Fibroblast of upper back skin (primary cell): ENCODE measurements around the gene GRAP2.
"Not testable (repeated sequence)": the region's sequence is repeated elsewhere in the genome, so short reads cannot be mapped to it uniquely, and the experiment has no call there.

Experiments
- DNase-seq: peaks from one replicate; pipeline ENCODE4 v3.0.0-alpha.2; 2013

The GRAP2 gene

DNA sequence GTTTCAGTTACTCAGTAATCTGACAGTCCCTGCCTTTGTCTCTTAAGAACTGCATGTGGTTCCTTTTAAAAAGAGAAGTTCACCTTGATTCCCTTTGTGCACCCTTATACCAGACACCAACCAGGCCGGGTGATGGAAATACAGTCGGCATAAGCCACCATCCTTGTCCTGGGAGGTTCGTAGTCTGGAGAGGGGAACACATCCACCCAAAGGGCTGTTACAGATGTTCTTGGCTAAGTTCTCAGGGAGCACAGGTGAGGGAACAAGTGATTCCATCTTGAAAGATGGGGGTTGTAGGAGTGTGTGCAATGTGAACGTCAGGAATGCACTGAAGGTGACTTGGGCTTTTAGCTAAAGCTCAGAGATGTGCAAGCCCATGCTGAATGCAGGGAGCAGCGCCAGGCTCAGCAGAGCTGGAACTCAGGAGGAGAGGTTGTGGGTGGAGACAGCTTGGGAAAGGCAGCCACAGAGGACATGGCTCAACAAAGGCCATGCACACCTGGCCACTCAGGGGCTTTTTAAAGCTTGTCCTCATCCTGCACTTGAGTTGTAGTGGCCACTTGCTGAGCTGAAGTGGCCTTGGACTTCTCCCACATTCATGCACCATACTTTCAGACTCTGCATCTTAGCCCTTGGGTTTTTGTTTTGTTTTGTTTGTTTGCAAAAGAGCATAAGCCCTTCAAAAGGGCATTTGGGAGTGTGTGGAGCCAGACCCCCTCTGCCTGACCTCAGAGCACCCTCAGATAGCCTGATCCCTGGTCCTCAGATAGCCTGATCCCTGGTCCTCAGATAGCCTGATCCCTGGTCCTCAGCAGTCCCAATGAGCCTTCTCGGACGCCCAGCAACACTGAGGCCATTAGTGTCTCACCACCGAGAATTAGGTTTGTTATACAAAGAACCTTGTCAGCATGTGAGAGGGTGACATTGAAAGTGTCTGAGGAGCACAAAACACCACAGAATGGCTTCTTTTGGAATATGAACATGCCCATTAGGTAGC is 46.6 kb downstream of the GRAP2 start:
- no peak for DNase-seq

DNA sequence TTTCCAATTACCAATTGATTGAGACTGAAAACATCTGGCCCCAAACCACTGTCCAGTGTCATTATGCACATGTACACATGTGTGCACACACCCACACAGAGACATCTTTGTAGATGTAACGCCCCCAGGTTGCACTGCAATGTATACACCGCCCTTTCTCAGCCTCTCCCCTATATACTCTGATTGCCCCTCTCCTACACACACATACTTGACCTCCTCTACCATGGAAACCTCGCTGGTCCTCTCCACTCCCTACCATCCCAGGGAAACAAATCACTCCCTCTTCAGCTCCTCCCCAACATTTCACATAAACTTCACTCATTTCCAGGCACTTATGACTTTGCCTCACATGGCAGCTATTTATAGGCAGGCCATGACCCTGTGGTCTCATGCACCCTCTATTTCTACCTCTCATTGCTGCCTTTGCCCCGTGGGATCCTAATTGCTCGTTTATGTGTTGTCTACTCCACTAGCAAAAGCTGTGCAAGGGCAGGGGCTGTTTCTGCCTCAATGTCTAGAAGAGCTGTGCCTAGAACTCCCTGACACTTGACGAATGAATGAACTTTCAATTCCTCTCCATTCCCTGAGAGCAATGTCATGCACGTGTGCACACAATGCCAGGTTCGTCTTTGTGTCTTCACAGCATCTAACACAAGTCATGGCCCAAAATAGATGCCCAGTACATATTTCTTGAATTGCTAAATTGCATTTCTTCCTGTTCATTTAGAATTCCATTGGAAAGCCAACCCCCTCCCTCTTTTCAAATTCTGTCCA is 49.3 kb downstream of the GRAP2 start:
- DNase-seq: no peak

- DNase-seq: not testable (repeated sequence)
Observed at GRCh38 chr22:39951603-39952293, 50.9 kb downstream of the GRAP2 start.

- DNase-seq: no peak
Observed at GRCh38 chr22:39952347-39952746, 51.5 kb downstream of the GRAP2 start.

- no peak for DNase-seq
Observed at GRCh38 chr22:39953101-39953500, 52.2 kb downstream of the GRAP2 start.

DNA sequence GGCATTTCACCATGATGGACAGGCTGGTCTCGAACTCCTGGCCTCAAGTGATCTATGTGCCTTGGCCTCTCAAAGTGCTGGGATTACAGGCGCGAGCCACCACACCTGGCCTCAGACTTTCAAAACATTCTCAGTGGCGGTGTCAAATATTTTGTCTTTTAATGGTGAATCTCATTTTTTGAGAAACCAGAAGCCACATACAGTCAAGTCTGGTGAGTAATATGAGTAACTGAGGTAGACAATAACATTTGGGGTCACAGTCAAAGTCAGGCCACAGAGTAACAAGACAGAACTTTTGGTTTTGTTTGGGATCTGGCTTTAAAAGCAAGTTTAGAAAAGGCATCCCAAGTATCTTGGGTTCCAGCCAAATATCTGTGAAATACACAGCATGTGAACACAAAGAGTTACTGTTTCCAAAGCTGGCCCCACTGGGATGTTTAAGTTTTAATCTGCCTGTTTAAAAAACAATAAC is 53.7 kb downstream of the GRAP2 start:
- peak; percentile 98 for DNase-seq

DNA sequence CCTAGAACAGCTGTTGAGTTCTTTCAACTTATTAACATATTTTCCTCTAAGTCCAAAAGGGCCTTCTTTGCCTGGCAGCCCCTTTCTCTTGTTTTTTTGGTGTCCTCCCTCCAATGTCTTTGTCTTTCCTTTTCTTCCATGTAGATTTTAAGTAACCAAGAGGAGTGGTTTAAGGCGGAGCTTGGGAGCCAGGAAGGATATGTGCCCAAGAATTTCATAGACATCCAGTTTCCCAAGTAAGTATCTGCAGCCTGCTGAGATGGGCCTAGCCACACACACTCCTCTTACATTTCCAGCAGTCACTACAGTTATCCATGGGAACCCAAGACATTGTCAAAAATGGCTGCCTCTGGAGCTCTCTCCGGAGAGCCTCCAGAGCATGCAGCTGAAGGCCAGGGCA is 54.8 kb downstream of the GRAP2 start:
- peak; percentile 25 for DNase-seq

DNA sequence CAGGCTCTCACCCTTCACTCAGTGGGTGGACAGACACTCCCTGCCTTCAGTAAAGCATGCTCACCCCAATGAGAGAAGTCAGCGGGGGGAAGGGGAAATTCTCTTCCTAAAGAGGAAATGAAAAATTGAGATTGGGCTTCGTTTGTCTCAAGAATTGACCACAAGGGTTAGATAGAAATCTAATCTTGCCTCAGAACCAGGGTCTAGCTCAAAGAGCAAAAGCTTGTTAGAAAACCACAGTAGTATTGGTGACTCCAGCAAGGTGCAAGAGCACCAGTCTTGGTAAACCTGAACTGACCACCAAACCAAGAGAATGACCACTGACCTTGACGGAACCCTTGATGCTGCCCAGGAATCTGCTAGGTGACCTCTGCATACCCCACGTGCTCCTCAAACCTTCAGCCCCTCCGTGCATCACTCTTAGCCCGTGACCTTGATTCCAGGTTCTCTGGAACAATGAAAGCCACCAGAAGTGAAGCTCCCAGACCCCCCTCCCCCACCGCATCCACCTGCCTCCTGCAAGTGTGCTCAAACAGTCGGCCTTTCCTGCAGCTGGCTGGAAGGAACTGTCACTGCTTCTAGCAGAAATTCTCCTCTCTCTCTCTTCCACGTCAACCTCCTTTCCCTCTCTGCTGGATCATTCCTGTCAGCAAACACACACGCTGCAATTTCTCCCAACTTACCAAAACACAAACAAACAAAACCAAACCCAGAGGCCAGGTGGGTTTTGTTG is 56.2 kb downstream of the GRAP2 start:
- no peak for DNase-seq

DNA sequence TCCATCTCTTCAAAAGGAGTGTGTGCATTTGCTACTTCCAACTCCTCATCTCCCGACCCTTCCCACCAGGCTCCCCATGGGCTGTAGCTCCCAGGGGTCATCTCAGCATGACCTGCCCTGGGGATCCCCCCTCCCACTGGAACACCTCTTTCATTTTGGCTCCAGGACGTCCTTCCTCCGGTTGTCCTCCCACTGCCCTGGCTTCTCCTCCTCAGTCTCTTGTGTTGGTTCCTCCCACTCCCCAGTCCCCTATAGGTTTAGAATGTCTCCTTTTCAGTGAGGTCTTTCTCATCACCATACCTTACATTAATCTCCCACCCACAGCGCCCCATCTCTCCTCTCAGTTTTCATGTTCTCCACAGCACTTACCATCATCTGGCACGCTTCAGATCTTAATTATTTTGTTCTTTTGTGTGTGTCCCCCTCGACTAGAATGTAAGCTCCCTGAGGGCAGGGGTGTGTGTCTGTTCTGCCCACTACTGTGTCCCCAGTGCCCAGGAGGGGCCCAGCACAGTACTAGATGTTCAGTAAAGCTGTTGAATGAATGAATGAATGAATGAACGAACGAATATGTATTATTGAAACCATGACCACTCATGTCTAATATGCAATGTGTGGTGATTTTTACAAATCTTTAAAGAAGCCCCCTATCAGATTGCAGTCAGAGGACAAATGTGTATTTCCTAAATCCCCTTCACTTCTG is 57.3 kb downstream of the GRAP2 start:
- no peak for DNase-seq

DNA sequence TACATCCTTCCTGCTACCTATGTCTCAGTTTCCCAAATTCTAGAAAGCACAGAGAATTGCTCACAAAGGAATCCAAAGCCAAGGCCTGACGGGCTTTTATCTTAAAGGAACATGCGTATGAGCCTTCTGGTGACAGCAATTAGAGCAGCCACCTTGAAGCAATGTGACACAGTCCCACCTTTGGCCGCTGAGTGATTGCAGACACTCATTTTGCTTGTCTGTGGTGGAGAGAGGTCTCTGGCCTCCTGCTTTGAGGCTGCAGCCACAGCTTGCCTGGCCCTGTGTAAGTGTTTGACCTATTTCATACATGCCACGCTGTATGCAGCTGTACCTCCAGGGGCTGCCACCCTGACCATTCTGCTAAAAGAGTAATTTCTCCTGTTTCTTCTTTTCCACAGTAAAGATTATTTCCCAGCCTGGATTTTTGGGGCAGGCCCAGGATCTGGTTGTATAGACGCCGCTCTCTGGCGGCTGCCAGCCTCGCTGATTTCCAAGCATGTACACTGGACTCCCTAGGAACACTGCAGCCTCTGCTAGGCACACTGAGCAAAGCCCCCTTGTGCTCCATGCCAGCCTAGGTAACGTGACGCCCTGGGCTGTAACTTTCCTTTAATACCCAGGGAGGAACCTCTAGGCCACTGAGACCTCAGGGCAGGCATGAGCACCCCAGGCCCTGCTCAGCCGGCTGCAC is 58.2 kb downstream of the GRAP2 start:
- no peak for DNase-seq

DNA sequence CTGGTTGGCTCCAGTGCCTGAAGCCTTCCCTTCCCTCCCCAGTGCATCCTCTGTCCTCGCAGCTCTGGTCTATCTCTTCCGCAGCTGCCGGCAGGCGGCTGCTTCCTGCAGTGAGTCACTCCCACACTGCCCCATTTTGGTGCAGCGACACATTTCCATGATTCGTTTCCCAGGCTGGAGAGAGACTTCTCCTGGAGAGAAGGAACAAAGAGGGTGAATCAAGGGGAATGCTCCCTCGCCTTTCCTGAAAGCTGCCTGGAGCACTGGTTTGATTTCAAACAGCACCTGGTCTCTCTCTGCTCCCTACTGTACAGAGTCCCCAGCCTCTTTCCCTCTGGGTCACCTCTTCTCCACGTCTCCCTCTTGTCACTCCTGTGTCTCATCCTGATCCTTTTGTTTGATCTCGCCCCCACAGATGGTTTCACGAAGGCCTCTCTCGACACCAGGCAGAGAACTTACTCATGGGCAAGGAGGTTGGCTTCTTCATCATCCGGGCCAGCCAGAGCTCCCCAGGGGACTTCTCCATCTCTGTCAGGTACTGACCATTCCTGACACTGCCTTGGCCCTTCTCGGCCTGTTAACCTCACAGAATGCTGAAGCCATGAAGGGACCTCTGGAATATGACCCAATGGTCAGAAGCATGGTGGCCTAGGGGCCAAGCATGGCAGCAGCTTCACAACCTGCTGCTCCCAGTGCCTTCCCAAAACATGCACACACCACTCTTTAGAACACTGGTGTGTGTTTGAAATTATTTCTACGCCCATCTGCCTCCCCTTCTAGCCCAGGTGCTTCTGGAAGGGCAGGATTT is 59.0 kb downstream of the GRAP2 start, which contains the start of gene TMA7B:
Gene TMA7B (plus strand): TSS at position 758 of the 808 bp plus-strand sequence. CDS start 3,978 bp downstream, outside the sequence.
- DNase-seq: peak; percentile 78

GRCh38 chr22:39960791-39961746 is 60.2 kb downstream of the GRAP2 start:
- peak; percentile 99 for DNase-seq

DNA sequence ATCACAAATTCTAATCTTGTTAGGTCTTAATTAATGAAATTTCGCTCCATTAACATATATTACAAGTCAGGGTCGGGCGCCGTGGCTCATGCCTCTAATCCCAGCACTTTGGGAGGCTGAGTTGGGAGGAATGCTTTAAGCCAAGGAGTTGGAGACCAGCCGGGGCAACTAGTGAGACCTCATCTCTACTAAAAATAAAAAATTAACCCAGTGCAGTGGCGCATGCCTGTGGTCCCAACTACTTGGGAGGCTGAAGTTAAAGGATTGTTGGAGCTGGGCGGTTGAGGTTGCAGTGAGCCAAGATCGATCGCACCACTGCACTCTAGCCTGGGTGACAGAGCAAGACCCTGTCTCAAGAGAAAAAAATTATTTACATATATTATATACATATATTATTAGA is 61.2 kb downstream of the GRAP2 start:
- peak; percentile 62 for DNase-seq

DNA sequence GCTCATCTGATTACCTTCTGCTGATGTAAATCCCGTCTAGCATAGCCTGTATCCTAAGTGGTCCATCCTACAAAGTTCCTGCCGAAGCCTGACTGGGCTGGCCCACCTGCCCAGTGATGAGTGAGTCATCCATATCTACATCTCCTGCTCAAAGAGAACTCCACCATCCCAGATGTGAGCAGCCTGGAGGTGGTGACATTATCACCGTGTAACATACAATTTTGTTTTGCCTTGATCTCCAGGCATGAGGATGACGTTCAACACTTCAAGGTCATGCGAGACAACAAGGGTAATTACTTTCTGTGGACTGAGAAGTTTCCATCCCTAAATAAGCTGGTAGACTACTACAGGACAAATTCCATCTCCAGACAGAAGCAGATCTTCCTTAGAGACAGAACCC is 64.9 kb downstream of the GRAP2 start:
- DNase-seq: no peak

GRCh38 chr22:39966470-39966869 is 65.6 kb downstream of the GRAP2 start:
- DNase-seq: peak; percentile 69

DNA sequence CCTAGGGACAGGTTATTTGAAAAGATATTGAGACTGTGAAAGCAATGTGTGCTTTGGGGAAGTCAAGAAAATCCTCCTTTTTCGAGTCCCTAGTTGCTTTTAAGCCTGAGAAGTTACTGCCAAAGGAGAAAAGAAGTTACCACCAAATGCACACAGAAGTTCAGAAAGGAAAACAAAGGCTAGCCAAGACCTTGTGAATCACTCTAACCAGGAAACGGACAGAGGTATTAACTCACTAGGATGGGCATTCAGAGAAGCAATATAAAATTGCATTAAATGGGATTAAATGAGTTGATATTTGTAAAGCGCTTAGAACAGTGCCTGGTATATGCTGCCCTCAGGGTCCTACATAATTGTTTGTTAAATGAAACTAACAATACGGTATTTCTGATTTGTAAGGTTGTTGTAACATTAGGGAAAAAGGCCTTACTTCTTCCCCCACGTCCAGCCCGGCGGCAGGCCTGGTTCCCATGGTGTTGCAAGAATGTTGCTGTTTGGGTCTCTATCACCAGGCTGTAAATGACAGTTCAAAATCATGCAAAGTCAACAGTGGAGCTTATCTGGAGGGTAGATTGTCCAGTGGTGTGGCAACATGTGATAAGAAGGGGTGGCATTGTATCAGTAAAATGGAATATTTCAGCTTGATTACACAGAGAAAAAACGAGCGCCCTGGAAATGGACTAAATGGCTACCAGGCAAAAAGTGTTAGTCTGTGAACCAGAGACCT is 66.4 kb downstream of the GRAP2 start:
- DNase-seq: peak; percentile 63

GRCh38 chr22:39967996-39968972 is 67.4 kb downstream of the GRAP2 start:
- no peak for DNase-seq
